Measurements from ENCODE around the gene DTNBP1.

Gene DTNBP1

DNA sequence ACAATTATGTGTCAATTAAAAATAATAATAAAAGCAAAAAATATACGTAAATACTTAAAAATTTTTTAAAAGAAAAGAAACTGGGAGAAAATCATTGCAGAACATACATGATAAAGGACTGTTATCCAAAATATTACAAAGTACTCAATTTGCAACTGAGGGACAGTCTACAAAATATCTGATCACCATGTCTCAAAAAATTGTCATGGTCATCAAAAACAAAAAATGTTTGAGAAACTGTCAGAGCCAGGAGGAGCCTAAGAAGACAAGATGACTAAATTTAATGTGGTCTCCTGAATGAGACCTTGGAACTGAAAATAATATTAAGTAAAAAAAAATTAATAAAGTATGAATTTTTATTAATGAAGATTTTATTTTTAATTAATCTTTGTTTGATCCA, 43.5 kb downstream of the DTNBP1 start:
- H3K9ac ChIP-seq (ENCODE audit: low read length), result no peak overlapping the region
- H3F3A ChIP-seq (ENCODE audit: insufficient read depth, low read length), result no peaks in the 10 kb centered on the region
- H3K9me2 ChIP-seq (replicated peaks; ENCODE audit: insufficient read depth, low read length), result no peaks in the 10 kb centered on the region
- H3K4me2 ChIP-seq (ENCODE audit: low read depth, low read length), result no peak overlapping the region
- no peak overlapping the region for H3K27ac ChIP-seq (ENCODE audit: low read length)
- peaks cover 75% of the 10 kb centered on the region for H3K79me2 ChIP-seq (ENCODE audit: low read length)
- H3K27me3 ChIP-seq (replicated peaks; ENCODE audit: insufficient read depth, low read length), result no peaks in the 10 kb centered on the region
- no peak overlapping the region for H2AFZ ChIP-seq (ENCODE audit: low read length)
- TF ChIP-seq EZH2phosphoT487 (IDR thresholded peaks at IDR 0.05; ENCODE audit: low read length) (no peak), EZH2 (optimal IDR thresholded peaks at IDR 0.05; ENCODE audit: low read depth, low read length) (no peak)
- TF ChIP-seq, protein P1, sequence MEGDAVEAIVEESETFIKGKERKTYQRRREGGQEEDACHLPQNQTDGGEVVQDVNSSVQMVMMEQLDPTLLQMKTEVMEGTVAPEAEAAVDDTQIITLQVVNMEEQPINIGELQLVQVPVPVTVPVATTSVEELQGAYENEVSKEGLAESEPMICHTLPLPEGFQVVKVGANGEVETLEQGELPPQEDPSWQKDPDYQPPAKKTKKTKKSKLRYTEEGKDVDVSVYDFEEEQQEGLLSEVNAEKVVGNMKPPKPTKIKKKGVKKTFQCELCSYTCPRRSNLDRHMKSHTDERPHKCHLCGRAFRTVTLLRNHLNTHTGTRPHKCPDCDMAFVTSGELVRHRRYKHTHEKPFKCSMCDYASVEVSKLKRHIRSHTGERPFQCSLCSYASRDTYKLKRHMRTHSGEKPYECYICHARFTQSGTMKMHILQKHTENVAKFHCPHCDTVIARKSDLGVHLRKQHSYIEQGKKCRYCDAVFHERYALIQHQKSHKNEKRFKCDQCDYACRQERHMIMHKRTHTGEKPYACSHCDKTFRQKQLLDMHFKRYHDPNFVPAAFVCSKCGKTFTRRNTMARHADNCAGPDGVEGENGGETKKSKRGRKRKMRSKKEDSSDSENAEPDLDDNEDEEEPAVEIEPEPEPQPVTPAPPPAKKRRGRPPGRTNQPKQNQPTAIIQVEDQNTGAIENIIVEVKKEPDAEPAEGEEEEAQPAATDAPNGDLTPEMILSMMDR (IDR thresholded peaks at IDR 0.05; ENCODE audit: low read length), result no peak
- peaks cover 6% of the 10 kb centered on the region; the same call in 1 of the 2 replicates for H3K4me1 ChIP-seq (ENCODE audit: low read length)
- no peaks in the 10 kb centered on the region for H3K9me3 ChIP-seq (replicated peaks; ENCODE audit: insufficient read depth, low read length)
- peaks cover 9% of the 10 kb centered on the region; the same call in 1 of the 2 replicates for H3K36me3 ChIP-seq (replicated peaks; ENCODE audit: insufficient read depth, low read length)
- no peak overlapping the region for H3K4me3 ChIP-seq (ENCODE audit: low read length)
- DNase-seq, result no peak
- no peaks in the 10 kb centered on the region; the same call in 1 of the 2 replicates for H4K20me1 ChIP-seq (ENCODE audit: insufficient read depth, low read length)

DNA sequence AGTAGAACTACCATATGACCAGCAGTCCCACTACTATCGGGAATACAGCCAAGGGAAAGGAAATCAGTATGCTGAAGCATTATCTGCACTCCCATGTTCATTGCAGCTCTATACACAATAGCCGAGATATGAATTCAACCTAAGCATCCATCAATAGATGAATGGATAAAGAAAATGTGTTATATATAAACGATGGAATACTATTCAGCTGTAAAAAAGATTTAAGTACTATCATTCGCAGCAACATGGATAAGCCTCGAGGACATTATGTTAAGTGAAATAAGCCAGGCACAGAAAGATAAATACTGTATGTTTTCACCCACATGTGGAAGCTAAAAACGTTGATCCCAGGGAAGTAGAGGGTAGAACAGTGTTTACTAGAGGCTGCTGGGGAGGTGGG, 44.1 kb downstream of the DTNBP1 start:
- TF ChIP-seq EZH2 (optimal IDR thresholded peaks at IDR 0.05; ENCODE audit: low read depth, low read length), result no peak
- H3K79me2 ChIP-seq (ENCODE audit: low read length), result peaks cover 72% of the 10 kb centered on the region
- no peak overlapping the region for H2AFZ ChIP-seq (ENCODE audit: low read length)
- no peaks in the 10 kb centered on the region; the same call in 1 of the 2 replicates for H4K20me1 ChIP-seq (ENCODE audit: insufficient read depth, low read length)
- no peaks in the 10 kb centered on the region for H3K9me3 ChIP-seq (replicated peaks; ENCODE audit: insufficient read depth, low read length)
- H3K27ac ChIP-seq (ENCODE audit: low read length), result no peak overlapping the region
- no peak overlapping the region for H3K4me3 ChIP-seq (ENCODE audit: low read length)
- peaks cover 6% of the 10 kb centered on the region; the same call in 1 of the 2 replicates for H3K4me1 ChIP-seq (ENCODE audit: low read length)
- DNase-seq, result no peak
- H3K9ac ChIP-seq (ENCODE audit: low read length), result no peak overlapping the region
- H3K9me2 ChIP-seq (replicated peaks; ENCODE audit: insufficient read depth, low read length), result no peaks in the 10 kb centered on the region
- H3K36me3 ChIP-seq (replicated peaks; ENCODE audit: insufficient read depth, low read length), result peaks cover 9% of the 10 kb centered on the region; the same call in 1 of the 2 replicates
- no peaks in the 10 kb centered on the region for H3K27me3 ChIP-seq (replicated peaks; ENCODE audit: insufficient read depth, low read length)
- no peak overlapping the region for H3K4me2 ChIP-seq (ENCODE audit: low read depth, low read length)
- no peaks in the 10 kb centered on the region for H3F3A ChIP-seq (ENCODE audit: insufficient read depth, low read length)

DNA sequence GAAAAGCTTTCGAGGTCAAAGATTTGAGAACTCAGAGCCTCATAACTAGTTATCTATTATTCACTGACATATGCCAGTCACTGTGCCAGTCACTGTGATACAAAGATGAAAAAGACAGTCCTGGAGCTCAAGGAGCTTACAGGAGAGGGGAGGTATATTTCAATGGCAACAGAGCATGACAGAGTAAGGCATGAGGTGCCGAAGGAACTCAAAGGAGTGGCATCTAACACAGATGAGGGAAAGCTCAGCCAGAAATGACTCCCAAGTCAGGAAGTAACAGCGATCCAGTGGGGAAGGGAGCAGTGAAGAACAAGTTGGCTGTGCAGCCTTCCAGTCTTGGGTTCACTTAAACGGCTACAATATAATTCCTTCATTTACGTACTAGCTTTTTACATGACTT, 46.6 kb downstream of the DTNBP1 start:
- Histone ChIP-seq H3F3A (ENCODE audit: insufficient read depth, low read length) (no peaks in the 10 kb centered on the region), H3K9ac (ENCODE audit: low read length) (no peak overlapping the region), H3K27me3 (replicated peaks; ENCODE audit: insufficient read depth, low read length) (no peaks in the 10 kb centered on the region), H4K20me1 (ENCODE audit: insufficient read depth, low read length) (no peaks in the 10 kb centered on the region; the same call in 1 of the 2 replicates), H3K79me2 (ENCODE audit: low read length) (peaks cover 54% of the 10 kb centered on the region), H3K4me2 (ENCODE audit: low read depth, low read length) (no peak overlapping the region), H3K36me3 (replicated peaks; ENCODE audit: insufficient read depth, low read length) (peaks cover 9% of the 10 kb centered on the region; the same call in 1 of the 2 replicates), H3K27ac (ENCODE audit: low read length) (peak overlapping the region; percentile 21; the same call in 1 of the 2 replicates), H2AFZ (ENCODE audit: low read length) (no peak overlapping the region), H3K9me2 (replicated peaks; ENCODE audit: insufficient read depth, low read length) (no peaks in the 10 kb centered on the region), H3K9me3 (replicated peaks; ENCODE audit: insufficient read depth, low read length) (no peaks in the 10 kb centered on the region), H3K4me3 (ENCODE audit: low read length) (no peak overlapping the region), H3K4me1 (ENCODE audit: low read length) (peaks cover 6% of the 10 kb centered on the region; the same call in 1 of the 2 replicates)
- no peak for DNase-seq
- TF ChIP-seq EZH2 (optimal IDR thresholded peaks at IDR 0.05; ENCODE audit: low read depth, low read length), result no peak
- TF ChIP-seq EZH2phosphoT487 (IDR thresholded peaks at IDR 0.05; ENCODE audit: low read length), result no peak
- TF ChIP-seq, protein P1 (IDR thresholded peaks at IDR 0.05; ENCODE audit: low read length), result no peak

DNA sequence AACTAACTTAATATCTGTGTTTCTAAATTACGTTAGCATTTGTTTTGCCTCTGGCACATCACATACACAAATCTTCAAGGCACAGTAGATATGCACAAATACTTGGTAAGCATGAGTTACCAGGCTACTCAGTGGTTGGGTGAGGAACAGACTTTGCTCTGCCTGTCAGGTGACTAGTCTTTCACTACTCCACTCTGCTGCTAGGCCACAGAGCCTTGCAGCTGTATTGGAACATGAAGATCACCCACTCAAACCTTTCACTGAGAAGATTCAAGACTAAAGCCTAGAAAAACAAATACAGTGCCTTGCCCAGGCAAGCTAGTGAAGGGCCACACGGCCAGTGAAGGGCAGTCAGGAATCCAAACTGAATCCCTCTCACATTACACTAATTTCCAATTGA, 47.0 kb downstream of the DTNBP1 start:
- Histone ChIP-seq H3K27me3 (replicated peaks; ENCODE audit: insufficient read depth, low read length) (no peaks in the 10 kb centered on the region), H3K9me3 (replicated peaks; ENCODE audit: insufficient read depth, low read length) (no peaks in the 10 kb centered on the region), H2AFZ (ENCODE audit: low read length) (no peak overlapping the region), H3K4me3 (ENCODE audit: low read length) (no peak overlapping the region), H3K79me2 (ENCODE audit: low read length) (peaks cover 50% of the 10 kb centered on the region), H3K9ac (ENCODE audit: low read length) (no peak overlapping the region), H3F3A (ENCODE audit: insufficient read depth, low read length) (no peaks in the 10 kb centered on the region), H3K36me3 (replicated peaks; ENCODE audit: insufficient read depth, low read length) (peaks cover 9% of the 10 kb centered on the region; the same call in 1 of the 2 replicates), H3K4me2 (ENCODE audit: low read depth, low read length) (no peak overlapping the region), H4K20me1 (ENCODE audit: insufficient read depth, low read length) (no peaks in the 10 kb centered on the region; the same call in 1 of the 2 replicates), H3K4me1 (ENCODE audit: low read length) (peaks cover 6% of the 10 kb centered on the region; the same call in 1 of the 2 replicates), H3K9me2 (replicated peaks; ENCODE audit: insufficient read depth, low read length) (no peaks in the 10 kb centered on the region), H3K27ac (ENCODE audit: low read length) (peak overlapping the region; percentile 21; the same call in 1 of the 2 replicates)
- no peak for DNase-seq
- TF ChIP-seq EZH2phosphoT487 (IDR thresholded peaks at IDR 0.05; ENCODE audit: low read length), result no peak
- TF ChIP-seq, protein P1 (IDR thresholded peaks at IDR 0.05; ENCODE audit: low read length), result no peak
- TF ChIP-seq EZH2 (optimal IDR thresholded peaks at IDR 0.05; ENCODE audit: low read depth, low read length), result no peak
